IMR-90 (cell line): ENCODE results near the gene IFRD1.

ENCODE experiments used
- BHLHE40 ChIP-seq: fragments of 150-350 bp; IDR thresholded peaks from 2 replicates; pipeline ENCODE4 v1.6.1; 2016; ENCODE audit warnings: mild to moderate bottlenecking, low read depth, low read length
- CHD1 ChIP-seq: IDR thresholded peaks from 2 replicates; pipeline ENCODE4 v1.6.1; 2012; ENCODE audit warnings: low read depth, low read length, improper control_type of control experiment
- CTCF ChIP-seq: conservative IDR thresholded peaks from 2 replicates; pipeline ENCODE4 v1.5.1; 2012; ENCODE audit warnings: mild to moderate bottlenecking, low read depth, low read length, improper control_type of control experiment
- FOS ChIP-seq: fragments of 150-350 bp; IDR thresholded peaks from 2 replicates; pipeline ENCODE4 v1.6.1; 2016; ENCODE audit warnings: low read depth, low read length
- MAZ ChIP-seq: IDR thresholded peaks from 2 replicates; pipeline ENCODE4 v1.6.1; 2012; ENCODE audit warnings: low read depth, mild to moderate bottlenecking, low read length, improper control_type of control experiment, moderate library complexity, borderline replicate concordance
- MXI1 ChIP-seq: IDR thresholded peaks from 2 replicates; pipeline ENCODE4 v1.6.1; 2012; ENCODE audit warnings: low read depth, mild to moderate bottlenecking, low read length, moderate library complexity, borderline replicate concordance
- NFE2L2 ChIP-seq: fragments of 150-350 bp; IDR thresholded peaks from 2 replicates; pipeline ENCODE4 v1.6.1; 2016; ENCODE audit warnings: low read depth, mild to moderate bottlenecking, low read length
- POLR2A ChIP-seq: IDR thresholded peaks from 2 replicates; pipeline ENCODE4 v1.6.1; 2012; ENCODE audit warnings: mild to moderate bottlenecking, low read depth, low read length
- RFX5 ChIP-seq: IDR thresholded peaks from 2 replicates; pipeline ENCODE4 v1.8.0; 2012; ENCODE audit warnings: low read depth, mild to moderate bottlenecking, low read length, moderate library complexity
- SMC3 ChIP-seq: fragments of 150-350 bp; IDR thresholded peaks from 2 replicates; pipeline ENCODE4 v1.6.1; 2016; ENCODE audit warnings: low read depth, mild to moderate bottlenecking, antibody characterized with exemption, low read length, moderate library complexity
- USF2 ChIP-seq: fragments of 150-350 bp; IDR thresholded peaks from 2 replicates; pipeline ENCODE4 v1.6.1; 2017; ENCODE audit warnings: mild to moderate bottlenecking, antibody characterized with exemption, low read length, low read depth

- no peak for TF ChIP-seq CTCF
- no peak for TF ChIP-seq USF2
- TF ChIP-seq POLR2A: no peak
- TF ChIP-seq SMC3: no peak
- no peak for TF ChIP-seq MXI1
- TF ChIP-seq CHD1: no peak
- TF ChIP-seq BHLHE40: no peak
- no peak for TF ChIP-seq FOS
- no peak for TF ChIP-seq NFE2L2
- no peak for TF ChIP-seq RFX5
- no peak for TF ChIP-seq MAZ
Observed at GRCh38 chr7:112428715-112429114, 21.5 kb upstream of the IFRD1 start.
